Measurements from ENCODE around the gene AUTS2. TPM values are rescaled to one million over a fixed set of nuclear protein-coding genes. Genes with fewer than 3 reads are reported as not detected.

Gene AUTS2
- polyA plus RNA-seq, 3 donors, result 0.08 to 0.35 TPM; not detected in 1

DNA sequence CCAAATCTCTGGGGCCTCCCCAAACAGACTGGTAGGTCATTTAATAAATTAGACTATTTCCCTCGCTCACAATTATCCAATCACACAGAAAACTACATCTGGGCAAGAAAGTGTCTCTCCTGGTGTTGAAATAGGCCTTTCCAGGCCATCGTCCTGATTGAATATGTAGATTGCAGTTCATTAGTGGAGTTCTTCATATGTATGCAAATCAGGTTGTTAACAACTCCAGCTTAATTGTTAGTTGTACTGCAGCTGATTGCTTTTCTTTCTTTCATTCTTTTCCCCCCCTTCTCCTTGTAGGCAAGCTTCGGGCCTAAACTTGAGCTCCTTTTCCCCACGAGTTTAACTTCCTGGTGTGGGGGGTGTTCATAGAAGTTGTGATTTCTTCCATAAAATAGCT lies 1174.6 kb downstream of the AUTS2 start:
- Mint-ChIP-seq H3K4me3 (no peak overlapping the region), H3K9me3 (no peaks in the 10 kb centered on the region), H3K4me1 (peaks cover 16% of the 10 kb centered on the region), H3K27me3 (ENCODE audit: low read depth in 3 of 3) (peaks cover 0 to 4% (median 0%) of the 10 kb centered on the region in 3 donors), H3K36me3 (no peaks in the 10 kb centered on the region), H3K27ac (no peak overlapping the region)
- no peaks in the 10 kb centered on the region for H3K36me3 ChIP-seq (replicated peaks in 1 of 2; ENCODE audit: control insufficient read depth in 1 of 2, insufficient read depth in 2 of 2, low read length in 2 of 2)
- H3K27me3 ChIP-seq (ENCODE audit: control insufficient read depth in 2 of 2, insufficient read depth in 2 of 2, low read length in 2 of 2), result no peaks in the 10 kb centered on the region
- no peak overlapping the region for H3K9ac ChIP-seq (ENCODE audit: insufficient read depth, low read length, poor library complexity, severe bottlenecking)
- H3K4me1 ChIP-seq (ENCODE audit: control insufficient read depth in 1 of 2, insufficient read depth in 2 of 2, low read length in 2 of 2), result no peaks in the 10 kb centered on the region
- H4K20me1 ChIP-seq (ENCODE audit: insufficient read depth, low read length), result no peaks in the 10 kb centered on the region
- intact Hi-C loops (cut with micrococcal nuclease), result no loop called here
- whole genome bisulfite sequencing (ENCODE audit: insufficient coverage), result no CpG with 5 or more reads among the region's 4 CpGs
- DNase-seq, result no peak
- H2AFZ ChIP-seq (ENCODE audit: insufficient read depth, low read depth, low read length, poor library complexity, severe bottlenecking), result no peak overlapping the region
- no peak overlapping the region for H3K4me2 ChIP-seq (replicated peaks; ENCODE audit: extremely low read depth, low read length, poor library complexity, severe bottlenecking)
- TF ChIP-seq, protein P1, sequence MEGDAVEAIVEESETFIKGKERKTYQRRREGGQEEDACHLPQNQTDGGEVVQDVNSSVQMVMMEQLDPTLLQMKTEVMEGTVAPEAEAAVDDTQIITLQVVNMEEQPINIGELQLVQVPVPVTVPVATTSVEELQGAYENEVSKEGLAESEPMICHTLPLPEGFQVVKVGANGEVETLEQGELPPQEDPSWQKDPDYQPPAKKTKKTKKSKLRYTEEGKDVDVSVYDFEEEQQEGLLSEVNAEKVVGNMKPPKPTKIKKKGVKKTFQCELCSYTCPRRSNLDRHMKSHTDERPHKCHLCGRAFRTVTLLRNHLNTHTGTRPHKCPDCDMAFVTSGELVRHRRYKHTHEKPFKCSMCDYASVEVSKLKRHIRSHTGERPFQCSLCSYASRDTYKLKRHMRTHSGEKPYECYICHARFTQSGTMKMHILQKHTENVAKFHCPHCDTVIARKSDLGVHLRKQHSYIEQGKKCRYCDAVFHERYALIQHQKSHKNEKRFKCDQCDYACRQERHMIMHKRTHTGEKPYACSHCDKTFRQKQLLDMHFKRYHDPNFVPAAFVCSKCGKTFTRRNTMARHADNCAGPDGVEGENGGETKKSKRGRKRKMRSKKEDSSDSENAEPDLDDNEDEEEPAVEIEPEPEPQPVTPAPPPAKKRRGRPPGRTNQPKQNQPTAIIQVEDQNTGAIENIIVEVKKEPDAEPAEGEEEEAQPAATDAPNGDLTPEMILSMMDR (IDR thresholded peaks at IDR 0.05), result no peak
- no peaks in the 10 kb centered on the region for H3K9me3 ChIP-seq (replicated peaks in 1 of 2; ENCODE audit: control insufficient read depth in 1 of 2, insufficient read depth in 1 of 2, low read length in 2 of 2)
- no peak overlapping the region for H3K27ac ChIP-seq (ENCODE audit: low read depth in 1 of 2, low read length in 2 of 2)
- no peak overlapping the region for H3K4me3 ChIP-seq (replicated peaks in 1 of 3; ENCODE audit: low read depth in 2 of 3, low read length in 3 of 3)
- no peaks in the 10 kb centered on the region for H3K79me2 ChIP-seq (ENCODE audit: insufficient read depth, low read length)

DNA sequence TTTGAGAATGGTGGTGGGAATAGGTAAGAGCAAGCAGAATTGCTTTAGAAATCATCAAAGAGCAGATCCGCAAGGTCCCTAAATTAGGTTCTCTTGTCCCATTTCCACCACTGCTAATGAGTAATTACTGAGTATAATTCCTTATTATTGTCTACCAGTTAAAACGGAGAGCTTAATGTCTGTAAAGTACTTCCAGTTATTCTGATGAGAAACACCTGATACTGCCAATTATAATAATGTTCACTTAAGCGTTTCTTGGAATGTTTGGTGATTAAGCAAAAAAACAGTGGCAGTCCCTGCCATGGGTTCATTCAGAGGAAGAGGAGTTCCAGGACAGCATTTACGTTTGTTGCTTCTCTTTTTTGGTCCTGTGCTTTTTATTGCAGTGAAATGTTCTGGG lies 1175.1 kb downstream of the AUTS2 start:
- no peaks in the 10 kb centered on the region for H3K27me3 ChIP-seq (ENCODE audit: control insufficient read depth in 2 of 2, insufficient read depth in 2 of 2, low read length in 2 of 2)
- Mint-ChIP-seq H3K4me1 (peaks cover 16% of the 10 kb centered on the region), H3K9me3 (no peaks in the 10 kb centered on the region), H3K27me3 (ENCODE audit: low read depth in 3 of 3) (peaks cover 0 to 4% (median 0%) of the 10 kb centered on the region in 3 donors), H3K27ac (no peak overlapping the region), H3K4me3 (no peak overlapping the region), H3K36me3 (no peaks in the 10 kb centered on the region)
- H3K4me2 ChIP-seq (replicated peaks; ENCODE audit: extremely low read depth, low read length, poor library complexity, severe bottlenecking), result no peak overlapping the region
- TF ChIP-seq, protein P1 (IDR thresholded peaks at IDR 0.05), result no peak
- DNase-seq, result no peak
- no peaks in the 10 kb centered on the region for H3K36me3 ChIP-seq (replicated peaks in 1 of 2; ENCODE audit: control insufficient read depth in 1 of 2, insufficient read depth in 2 of 2, low read length in 2 of 2)
- H3K4me3 ChIP-seq (replicated peaks in 1 of 3; ENCODE audit: low read depth in 2 of 3, low read length in 3 of 3), result no peak overlapping the region
- 40% methylated on average over 1 of the region's 4 CpGs for WGBS (ENCODE audit: insufficient coverage)
- intact Hi-C loops (cut with micrococcal nuclease), result no loop called here
- H4K20me1 ChIP-seq (ENCODE audit: insufficient read depth, low read length), result no peaks in the 10 kb centered on the region
- H3K9ac ChIP-seq (ENCODE audit: insufficient read depth, low read length, poor library complexity, severe bottlenecking), result no peak overlapping the region
- H3K79me2 ChIP-seq (ENCODE audit: insufficient read depth, low read length), result no peaks in the 10 kb centered on the region
- no peaks in the 10 kb centered on the region for H3K9me3 ChIP-seq (replicated peaks in 1 of 2; ENCODE audit: control insufficient read depth in 1 of 2, insufficient read depth in 1 of 2, low read length in 2 of 2)
- H3K4me1 ChIP-seq (ENCODE audit: control insufficient read depth in 1 of 2, insufficient read depth in 2 of 2, low read length in 2 of 2), result no peaks in the 10 kb centered on the region
- H3K27ac ChIP-seq (ENCODE audit: low read depth in 1 of 2, low read length in 2 of 2), result no peak overlapping the region
- H2AFZ ChIP-seq (ENCODE audit: insufficient read depth, low read depth, low read length, poor library complexity, severe bottlenecking), result no peak overlapping the region

Measured in CD14-positive monocyte (primary cell).